ENCODE data around the gene RAD1.

RAD1 gene

GRCh38 chr5:34915856-34916192, 520 bp upstream of the RAD1 start:
- Histone ChIP-seq H3K27me3 (replicated peaks; ENCODE audit: control insufficient read depth, insufficient read depth, low read length) (no peaks in the 10 kb centered on the region), H3K36me3 (ENCODE audit: control insufficient read depth, insufficient read depth, low read length) (peaks cover 4% of the 10 kb centered on the region), H3K4me3 (replicated peaks; ENCODE audit: low read depth, low read length) (peak overlapping the region; percentile 95)
- TF ChIP-seq CTCF (IDR thresholded peaks at IDR 0.05; ENCODE audit: insufficient read depth, low read length, poor library complexity, severe bottlenecking), result no peak
- DNase-seq (ENCODE audit: extremely low read depth, insufficient read length), result no peak

DNA sequence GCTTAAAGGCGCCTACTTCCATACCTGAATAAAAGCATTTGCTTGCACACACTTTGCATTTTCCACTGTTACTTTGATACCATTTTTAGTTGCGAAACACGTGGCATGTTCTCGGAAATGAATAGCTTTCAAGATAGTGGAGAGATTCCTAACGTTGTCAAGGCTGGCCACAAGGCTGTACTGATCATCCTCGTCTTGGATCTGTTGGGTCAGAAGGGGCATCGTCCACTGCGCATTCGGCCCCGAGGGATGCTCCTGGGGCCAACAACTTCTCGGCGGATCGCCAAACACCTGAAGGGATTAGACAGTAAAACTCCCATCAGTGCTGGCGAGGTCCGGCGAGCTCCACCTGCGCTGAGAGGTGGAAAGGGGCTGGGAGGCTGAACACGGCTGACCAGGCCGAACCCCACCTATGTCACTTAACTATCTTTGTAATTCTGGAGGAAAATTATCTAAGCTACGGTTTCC, 599 bp downstream of the RAD1 start:
- H3K36me3 ChIP-seq (ENCODE audit: control insufficient read depth, insufficient read depth, low read length), result peaks cover 4% of the 10 kb centered on the region
- DNase-seq (ENCODE audit: extremely low read depth, insufficient read length), result no peak
- TF ChIP-seq CTCF (IDR thresholded peaks at IDR 0.05; ENCODE audit: insufficient read depth, low read length, poor library complexity, severe bottlenecking), result no peak

DNA sequence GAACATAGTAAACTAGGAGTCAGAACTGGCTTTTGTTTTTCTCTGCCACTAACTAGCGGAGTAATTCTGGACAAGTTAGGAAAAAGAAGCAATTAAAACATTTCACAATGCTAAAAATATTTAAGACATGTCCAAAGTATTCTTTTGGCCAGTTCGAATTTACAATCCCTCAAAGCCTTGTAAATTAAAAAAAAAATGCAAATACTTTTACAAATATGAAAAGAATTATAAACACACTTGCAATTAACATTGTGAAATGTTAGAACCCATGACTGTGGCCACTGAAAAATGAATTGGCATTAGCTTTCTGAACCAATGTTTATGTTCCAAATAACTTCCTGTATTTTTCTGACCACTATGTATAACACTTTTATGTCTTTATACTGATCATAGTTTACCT, 2.2 kb downstream of the RAD1 start:
- Histone ChIP-seq H3K36me3 (ENCODE audit: control insufficient read depth, insufficient read depth, low read length) (peaks cover 4% of the 10 kb centered on the region), H3K4me3 (replicated peaks; ENCODE audit: low read depth, low read length) (no peak overlapping the region), H3K27me3 (replicated peaks; ENCODE audit: control insufficient read depth, insufficient read depth, low read length) (no peaks in the 10 kb centered on the region)
- TF ChIP-seq CTCF (IDR thresholded peaks at IDR 0.05; ENCODE audit: insufficient read depth, low read length, poor library complexity, severe bottlenecking), result no peak
- DNase-seq (ENCODE audit: extremely low read depth, insufficient read length), result no peak

More for the DNA sequence above, 599 bp downstream of the RAD1 start:
- Histone ChIP-seq H3K27me3 (replicated peaks; ENCODE audit: control insufficient read depth, insufficient read depth, low read length) (no peaks in the 10 kb centered on the region), H3K4me3 (replicated peaks; ENCODE audit: low read depth, low read length) (peak overlapping the region; percentile 95)

- TF ChIP-seq CTCF (IDR thresholded peaks at IDR 0.05; ENCODE audit: insufficient read depth, low read length, poor library complexity, severe bottlenecking), result peak; percentile 26
- peaks cover 2% of the 10 kb centered on the region for H3K36me3 ChIP-seq (ENCODE audit: control insufficient read depth, insufficient read depth, low read length)
- no peaks in the 10 kb centered on the region for H3K27me3 ChIP-seq (replicated peaks; ENCODE audit: control insufficient read depth, insufficient read depth, low read length)
- no peak for DNase-seq (ENCODE audit: extremely low read depth, insufficient read length)
- H3K4me3 ChIP-seq (replicated peaks; ENCODE audit: low read depth, low read length), result no peak overlapping the region
These were observed 9.7 kb downstream of the RAD1 start for GRCh38 chr5:34905564-34905963.

GRCh38 chr5:34903260-34903659, 12.0 kb downstream of the RAD1 start:
- H3K36me3 ChIP-seq (ENCODE audit: control insufficient read depth, insufficient read depth, low read length), result peaks cover 2% of the 10 kb centered on the region
- H3K4me3 ChIP-seq (replicated peaks; ENCODE audit: low read depth, low read length), result no peak overlapping the region
- H3K27me3 ChIP-seq (replicated peaks; ENCODE audit: control insufficient read depth, insufficient read depth, low read length), result no peaks in the 10 kb centered on the region
- no peak for DNase-seq (ENCODE audit: extremely low read depth, insufficient read length)
- TF ChIP-seq CTCF (IDR thresholded peaks at IDR 0.05; ENCODE audit: insufficient read depth, low read length, poor library complexity, severe bottlenecking), result no peak

DNA sequence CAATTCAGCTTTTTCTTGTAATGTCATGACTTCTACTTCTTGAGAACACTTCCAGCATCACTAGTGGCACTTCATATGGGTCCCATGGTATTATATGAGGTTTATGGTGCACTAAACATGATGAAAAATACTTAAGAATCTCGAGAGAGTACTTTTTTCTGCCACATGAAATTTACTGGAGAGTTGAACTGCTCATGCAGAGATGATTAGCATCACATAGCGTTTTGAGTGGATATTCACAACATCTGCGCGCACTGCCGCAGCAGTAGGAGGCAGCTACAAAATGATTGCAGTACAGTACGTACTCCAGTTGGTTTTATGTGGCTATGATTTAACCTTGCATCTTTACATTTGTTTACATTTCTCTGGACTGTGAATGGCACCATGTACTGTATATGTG, 14.7 kb downstream of the RAD1 start:
- no peak for TF ChIP-seq CTCF (IDR thresholded peaks at IDR 0.05; ENCODE audit: insufficient read depth, low read length, poor library complexity, severe bottlenecking)
- no peak for DNase-seq (ENCODE audit: extremely low read depth, insufficient read length)
- peaks cover 2% of the 10 kb centered on the region for H3K36me3 ChIP-seq (ENCODE audit: control insufficient read depth, insufficient read depth, low read length)
- no peaks in the 10 kb centered on the region for H3K27me3 ChIP-seq (replicated peaks; ENCODE audit: control insufficient read depth, insufficient read depth, low read length)
- H3K4me3 ChIP-seq (replicated peaks; ENCODE audit: low read depth, low read length), result no peak overlapping the region
